Testis (tissue), 2 donors: ENCODE measurements around the gene SNIP1.

Source experiments
- POLR2A ChIP-seq: fragments of 450-650 bp; IDR thresholded peaks from one replicate; pipeline ENCODE4 v1.6.1; 2017; ENCODE audit warnings: antibody characterized with exemption, mild to moderate bottlenecking, moderate library complexity
- TF ChIP-seq, protein P1 (sequence below), 3 experiments: fragments of 450-650 bp in 2 of 3; fragments of 200-600 bp in 1 of 3; sonication (generic) in 1 of 3; IDR thresholded peaks; one replicate each; pipeline ENCODE4 v1.5.1; 2016 to 2019; ENCODE audit warnings: antibody characterized with exemption in 3 of 3, mild to moderate bottlenecking in 2 of 3, moderate library complexity in 1 of 3

DNA sequence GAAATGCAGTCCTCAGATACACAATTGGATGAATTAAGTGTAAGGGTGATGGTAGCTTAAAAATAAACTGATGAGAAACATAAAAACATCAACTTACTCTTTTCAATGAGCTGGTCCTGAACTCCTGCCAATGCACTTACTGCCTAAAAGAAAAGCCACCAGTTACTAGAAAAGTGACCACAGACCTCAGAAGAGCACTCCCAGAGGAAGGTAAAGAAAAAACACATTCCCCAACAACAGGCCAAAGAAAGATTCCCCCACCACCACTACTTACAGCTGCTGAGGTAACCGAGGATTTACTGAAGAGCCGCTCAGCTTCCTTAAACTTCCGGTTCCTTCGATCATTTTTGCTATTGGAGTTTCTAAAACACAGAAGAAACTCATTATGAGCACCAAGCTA is 44.9 kb downstream of the SNIP1 start:
- no peak for TF ChIP-seq POLR2A
- TF ChIP-seq, protein P1, sequence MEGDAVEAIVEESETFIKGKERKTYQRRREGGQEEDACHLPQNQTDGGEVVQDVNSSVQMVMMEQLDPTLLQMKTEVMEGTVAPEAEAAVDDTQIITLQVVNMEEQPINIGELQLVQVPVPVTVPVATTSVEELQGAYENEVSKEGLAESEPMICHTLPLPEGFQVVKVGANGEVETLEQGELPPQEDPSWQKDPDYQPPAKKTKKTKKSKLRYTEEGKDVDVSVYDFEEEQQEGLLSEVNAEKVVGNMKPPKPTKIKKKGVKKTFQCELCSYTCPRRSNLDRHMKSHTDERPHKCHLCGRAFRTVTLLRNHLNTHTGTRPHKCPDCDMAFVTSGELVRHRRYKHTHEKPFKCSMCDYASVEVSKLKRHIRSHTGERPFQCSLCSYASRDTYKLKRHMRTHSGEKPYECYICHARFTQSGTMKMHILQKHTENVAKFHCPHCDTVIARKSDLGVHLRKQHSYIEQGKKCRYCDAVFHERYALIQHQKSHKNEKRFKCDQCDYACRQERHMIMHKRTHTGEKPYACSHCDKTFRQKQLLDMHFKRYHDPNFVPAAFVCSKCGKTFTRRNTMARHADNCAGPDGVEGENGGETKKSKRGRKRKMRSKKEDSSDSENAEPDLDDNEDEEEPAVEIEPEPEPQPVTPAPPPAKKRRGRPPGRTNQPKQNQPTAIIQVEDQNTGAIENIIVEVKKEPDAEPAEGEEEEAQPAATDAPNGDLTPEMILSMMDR (IDR thresholded peaks at IDR 0.05), result no peak
